Loucy (cell line): ENCODE measurements around the gene LYPD8.

Source experiments
- EZH2phosphoT487 ChIP-seq: fragments of 200-600 bp; IDR thresholded peaks from 2 replicates; pipeline ENCODE4 v1.6.1; 2018; ENCODE audit warnings: antibody characterized with exemption, mild to moderate bottlenecking, moderate library complexity, borderline replicate concordance
- TF ChIP-seq, protein P1 (sequence below): fragments of 200-600 bp; sonication (generic); conservative IDR thresholded peaks from 2 replicates; pipeline ENCODE4 v1.5.1; 2014; ENCODE audit warnings: mild to moderate bottlenecking, antibody characterized with exemption, low read length

- TF ChIP-seq, protein P1, sequence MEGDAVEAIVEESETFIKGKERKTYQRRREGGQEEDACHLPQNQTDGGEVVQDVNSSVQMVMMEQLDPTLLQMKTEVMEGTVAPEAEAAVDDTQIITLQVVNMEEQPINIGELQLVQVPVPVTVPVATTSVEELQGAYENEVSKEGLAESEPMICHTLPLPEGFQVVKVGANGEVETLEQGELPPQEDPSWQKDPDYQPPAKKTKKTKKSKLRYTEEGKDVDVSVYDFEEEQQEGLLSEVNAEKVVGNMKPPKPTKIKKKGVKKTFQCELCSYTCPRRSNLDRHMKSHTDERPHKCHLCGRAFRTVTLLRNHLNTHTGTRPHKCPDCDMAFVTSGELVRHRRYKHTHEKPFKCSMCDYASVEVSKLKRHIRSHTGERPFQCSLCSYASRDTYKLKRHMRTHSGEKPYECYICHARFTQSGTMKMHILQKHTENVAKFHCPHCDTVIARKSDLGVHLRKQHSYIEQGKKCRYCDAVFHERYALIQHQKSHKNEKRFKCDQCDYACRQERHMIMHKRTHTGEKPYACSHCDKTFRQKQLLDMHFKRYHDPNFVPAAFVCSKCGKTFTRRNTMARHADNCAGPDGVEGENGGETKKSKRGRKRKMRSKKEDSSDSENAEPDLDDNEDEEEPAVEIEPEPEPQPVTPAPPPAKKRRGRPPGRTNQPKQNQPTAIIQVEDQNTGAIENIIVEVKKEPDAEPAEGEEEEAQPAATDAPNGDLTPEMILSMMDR, result no peak
- no peak for TF ChIP-seq EZH2phosphoT487
Observed at GRCh38 chr1:248757784-248758195, 2.2 kb upstream of the LYPD8 start.
